Mononuclear cell (primary cell): ENCODE measurements around the gene PSMB9. TPM values are rescaled to one million over a fixed set of nuclear protein-coding genes. Genes with fewer than 3 reads are reported as not detected.
"Not testable (repeated sequence)": the region's sequence is repeated elsewhere in the genome, so short reads cannot be mapped to it uniquely, and the experiment has no call there.

Source experiments
- H3K27me3 ChIP-seq: 2 replicates; pipeline ENCODE4 v1.6.0; 2011; ENCODE audit warnings: low read length, control low read depth; ENCODE audit not compliant: insufficient read depth
- H3K4me1 ChIP-seq: 2 replicates; pipeline ENCODE4 v1.5.1; 2011; ENCODE audit warnings: mild to moderate bottlenecking, low read length, control low read depth; ENCODE audit not compliant: insufficient read depth
- H3K4me3 ChIP-seq: 2 replicates; pipeline ENCODE4 v1.5.1; 2011; ENCODE audit warnings: mild to moderate bottlenecking, low read length, moderate library complexity
- H3K9me3 ChIP-seq: 2 replicates; pipeline ENCODE4 v1.5.1; 2011; ENCODE audit warnings: low read depth, mild to moderate bottlenecking, control low read depth, low read length
- total RNA-seq: library from RNA; depleted of rRNA; stranded (reverse); fragments of >200 nt; gene quantifications from one replicate; pipeline ENCODE4 v1.2.3, GENCODE V29; 2012

PSMB9 gene
- total RNA-seq, result 18.7 TPM

- no peaks in the 10 kb centered on the region for H3K27me3 ChIP-seq
- H3K4me1 ChIP-seq, result peaks cover 78% of the 10 kb centered on the region
- no peaks in the 10 kb centered on the region for H3K9me3 ChIP-seq
- H3K4me3 ChIP-seq, result peak within 1 kb of the TSS; percentile 95
Observed at GRCh38 chr6:32853541-32854375, at the start of gene PSMB9, which contains the start of gene TAP1. Gene PSMB9 (plus strand): TSS chr6:32854192. CDS start chr6:32854230, 38 bp downstream. Gene TAP1 (minus strand): TSS chr6:32853704. CDS start chr6:32853636, 68 bp downstream.

GRCh38 chr6:32805404-32805803 lies 48.6 kb upstream of the PSMB9 start:
- not testable (repeated sequence) for H3K4me3 ChIP-seq, H3K9me3 ChIP-seq, H3K4me1 ChIP-seq

GRCh38 chr6:32807020-32807580 lies 46.9 kb upstream of the PSMB9 start:
- no peak overlapping the region for H3K4me3 ChIP-seq
- H3K9me3 ChIP-seq, result no peaks in the 10 kb centered on the region
- H3K27me3 ChIP-seq, result peaks cover 12% of the 10 kb centered on the region
- no peaks in the 10 kb centered on the region for H3K4me1 ChIP-seq

More at GRCh38 chr6:32805404-32805803, 48.6 kb upstream of the PSMB9 start:
- peaks cover 16% of the 10 kb centered on the region for H3K27me3 ChIP-seq

GRCh38 chr6:32809171-32809570 lies 44.8 kb upstream of the PSMB9 start:
- H3K4me3 ChIP-seq, result no peak overlapping the region
- H3K4me1 ChIP-seq, result no peaks in the 10 kb centered on the region
- no peaks in the 10 kb centered on the region for H3K9me3 ChIP-seq
- peaks cover 7% of the 10 kb centered on the region for H3K27me3 ChIP-seq

- H3K4me1 ChIP-seq, result no peaks in the 10 kb centered on the region
- H3K9me3 ChIP-seq, result no peaks in the 10 kb centered on the region
- H3K27me3 ChIP-seq, result no peaks in the 10 kb centered on the region
- H3K4me3 ChIP-seq, result no peak overlapping the region
Observed at GRCh38 chr6:32814145-32814544, 39.8 kb upstream of the PSMB9 start.

GRCh38 chr6:32815115-32815514 lies 38.9 kb upstream of the PSMB9 start:
- peak overlapping the region; percentile 46 for H3K4me3 ChIP-seq
- no peaks in the 10 kb centered on the region for H3K27me3 ChIP-seq
- no peaks in the 10 kb centered on the region for H3K4me1 ChIP-seq
- no peaks in the 10 kb centered on the region for H3K9me3 ChIP-seq

- peak overlapping the region; percentile 46 for H3K4me3 ChIP-seq
- no peaks in the 10 kb centered on the region for H3K27me3 ChIP-seq
- no peaks in the 10 kb centered on the region for H3K9me3 ChIP-seq
- peaks cover 3% of the 10 kb centered on the region for H3K4me1 ChIP-seq
Observed at GRCh38 chr6:32815996-32816395, 38.0 kb upstream of the PSMB9 start.

GRCh38 chr6:32816746-32817204 lies 37.2 kb upstream of the PSMB9 start, which contains the start of gene HLA-DOB:
Gene HLA-DOB (minus strand): TSS chr6:32817002. CDS start chr6:32816951, 51 bp downstream.
- H3K4me3 ChIP-seq, result peak within 1 kb of the TSS; percentile 46

GRCh38 chr6:32818867-32819266 lies 35.1 kb upstream of the PSMB9 start:
- H3K4me1 ChIP-seq, result peaks cover 7% of the 10 kb centered on the region
- no peaks in the 10 kb centered on the region for H3K9me3 ChIP-seq
- no peak overlapping the region for H3K4me3 ChIP-seq
- H3K27me3 ChIP-seq, result no peaks in the 10 kb centered on the region

More at GRCh38 chr6:32816746-32817204, 37.2 kb upstream of the PSMB9 start, which contains the start of gene HLA-DOB:
- Histone ChIP-seq H3K27me3 (no peaks in the 10 kb centered on the region), H3K9me3 (no peaks in the 10 kb centered on the region), H3K4me1 (peaks cover 7% of the 10 kb centered on the region)

- peaks cover 7% of the 10 kb centered on the region for H3K4me1 ChIP-seq
- no peaks in the 10 kb centered on the region for H3K9me3 ChIP-seq
- no peak overlapping the region for H3K4me3 ChIP-seq
- H3K27me3 ChIP-seq, result no peaks in the 10 kb centered on the region
Observed at GRCh38 chr6:32819729-32820128, 34.3 kb upstream of the PSMB9 start.

GRCh38 chr6:32825966-32826365 lies 28.0 kb upstream of the PSMB9 start:
- Histone ChIP-seq H3K9me3 (no peaks in the 10 kb centered on the region), H3K4me1 (peaks cover 4% of the 10 kb centered on the region), H3K27me3 (no peaks in the 10 kb centered on the region), H3K4me3 (no peak overlapping the region)

- H3K27me3 ChIP-seq, result no peaks in the 10 kb centered on the region
- H3K4me1 ChIP-seq, result no peaks in the 10 kb centered on the region
- no peaks in the 10 kb centered on the region for H3K9me3 ChIP-seq
- no peak overlapping the region for H3K4me3 ChIP-seq
Observed at GRCh38 chr6:32827025-32827424, 27.0 kb upstream of the PSMB9 start.

GRCh38 chr6:32829495-32829894 lies 24.5 kb upstream of the PSMB9 start:
- Histone ChIP-seq H3K4me3 (no peak overlapping the region), H3K4me1 (no peaks in the 10 kb centered on the region), H3K27me3 (no peaks in the 10 kb centered on the region), H3K9me3 (no peaks in the 10 kb centered on the region)

GRCh38 chr6:32830017-32830416 lies 24.0 kb upstream of the PSMB9 start:
- Histone ChIP-seq H3K9me3 (no peaks in the 10 kb centered on the region), H3K27me3 (no peaks in the 10 kb centered on the region), H3K4me1 (no peaks in the 10 kb centered on the region), H3K4me3 (no peak overlapping the region)

- Histone ChIP-seq H3K4me1 (peaks cover under 1% of the 10 kb centered on the region), H3K9me3 (no peaks in the 10 kb centered on the region), H3K4me3 (no peak overlapping the region), H3K27me3 (no peaks in the 10 kb centered on the region)
Observed at GRCh38 chr6:32830936-32831335, 23.1 kb upstream of the PSMB9 start.
